Lower lobe of right lung (tissue), 2 donors: ENCODE data around the gene PRKCZ. TPM values are rescaled to one million over a fixed set of nuclear protein-coding genes. Genes with fewer than 3 reads are reported as not detected.
A peak's percentile ranks its signal among the peaks of the same experiment; 100 is the strongest.

Source experiments
- ATAC-seq, 2 donors: fragments of 200-7000 bp; cut with Tn5 transposase; one replicate each; pipeline ENCODE4 v1.9.1; 2020 to 2022; ENCODE audit warnings: mild to moderate bottlenecking in 2 of 2, moderate library complexity in 2 of 2
- DNase-seq: peaks from one replicate; pipeline ENCODE4 v3.0.0-alpha.2; 2020
- H3K27ac ChIP-seq: fragments of 200-600 bp; one replicate; pipeline ENCODE4 v1.8.0; 2022
- H3K27me3 ChIP-seq: fragments of 200-600 bp; one replicate; pipeline ENCODE4 v1.8.0; 2022; ENCODE audit warnings: low read depth
- H3K36me3 ChIP-seq: fragments of 200-600 bp; one replicate; pipeline ENCODE4 v1.8.0; 2022; ENCODE audit warnings: mild to moderate bottlenecking
- H3K4me1 ChIP-seq: fragments of 200-600 bp; one replicate; pipeline ENCODE4 v1.8.0; 2022
- H3K4me3 ChIP-seq: fragments of 200-600 bp; one replicate; pipeline ENCODE4 v1.8.0; 2022; ENCODE audit warnings: mild to moderate bottlenecking
- H3K9me3 ChIP-seq: fragments of 200-600 bp; one replicate; pipeline ENCODE4 v1.8.0; 2022
- CTCF ChIP-seq: fragments of 200-600 bp; IDR thresholded peaks from one replicate; pipeline ENCODE4 v1.8.0; 2022; ENCODE audit warnings: antibody characterized with exemption, mild to moderate bottlenecking
- intact Hi-C: fragments of 100-400 bp; cut with DNase I; formaldehyde crosslinking; loops from one replicate; pipeline ENCODE4 v1.11.0; 2022
- total RNA-seq: library from RNA; stranded (reverse); fragmentation: NEBNext Ultra II Directional; extraction: Animal tissue kit (Norgen Biotek cat#: 25700); gene quantifications from one replicate; pipeline ENCODE4 v1.2.1, GENCODE V29; 2021
- donor health status: DM: no; HTN: yes; CAD: no; lungs with severe emphysema.

PRKCZ gene
- total RNA-seq, 1 donor from 2014 or later: 97.6 TPM

- Histone ChIP-seq H3K4me1 (peaks cover 8% of the 10 kb centered on the region), H3K27me3 (no peaks in the 10 kb centered on the region), H3K4me3 (no peak overlapping the region), H3K27ac (no peak overlapping the region), H3K9me3 (no peaks in the 10 kb centered on the region), H3K36me3 (no peaks in the 10 kb centered on the region)
- no peak for ATAC-seq
- no peak for TF ChIP-seq CTCF
- peak; percentile 32 for DNase-seq
- intact Hi-C loops: no loop called here
These were observed 49.9 kb downstream of the PRKCZ start for GRCh38 chr1:2099886-2100779.

- intact Hi-C loops: no loop called here
- Histone ChIP-seq H3K36me3 (no peaks in the 10 kb centered on the region), H3K27ac (no peak overlapping the region), H3K9me3 (no peaks in the 10 kb centered on the region), H3K27me3 (no peaks in the 10 kb centered on the region), H3K4me1 (peaks cover 8% of the 10 kb centered on the region), H3K4me3 (no peak overlapping the region)
- DNase-seq: peak; percentile 14
- ATAC-seq: no peak
- no peak for TF ChIP-seq CTCF
These were observed 50.5 kb downstream of the PRKCZ start for GRCh38 chr1:2100780-2101108.

- H3K36me3 ChIP-seq: no peaks in the 10 kb centered on the region
- no peaks in the 10 kb centered on the region for H3K9me3 ChIP-seq
- no peak for TF ChIP-seq CTCF
- intact Hi-C loops: no loop called here
- H3K27me3 ChIP-seq: no peaks in the 10 kb centered on the region
- no peak overlapping the region for H3K27ac ChIP-seq
- H3K4me1 ChIP-seq: peaks cover 8% of the 10 kb centered on the region
- DNase-seq: peak; percentile 26
- ATAC-seq: no peak
- no peak overlapping the region for H3K4me3 ChIP-seq
These were observed 51.3 kb downstream of the PRKCZ start for GRCh38 chr1:2101531-2101930.

GRCh38 chr1:2101946-2102345 lies 51.7 kb downstream of the PRKCZ start:
- peak; percentile 20 for DNase-seq
- Histone ChIP-seq H3K36me3 (peaks cover 2% of the 10 kb centered on the region), H3K4me3 (no peak overlapping the region), H3K4me1 (peaks cover 8% of the 10 kb centered on the region), H3K27me3 (no peaks in the 10 kb centered on the region), H3K27ac (no peak overlapping the region), H3K9me3 (no peaks in the 10 kb centered on the region)
- intact Hi-C loops: no loop called here
- no peak for TF ChIP-seq CTCF
- no peak for ATAC-seq

GRCh38 chr1:2102753-2103152 lies 52.5 kb downstream of the PRKCZ start:
- intact Hi-C loops: no loop called here
- DNase-seq: peak; percentile 20
- no peak for TF ChIP-seq CTCF

More at GRCh38 chr1:2102753-2103152, 52.5 kb downstream of the PRKCZ start:
- no peak for ATAC-seq
- Histone ChIP-seq H3K4me1 (peaks cover 8% of the 10 kb centered on the region), H3K36me3 (peaks cover 6% of the 10 kb centered on the region), H3K4me3 (no peak overlapping the region), H3K27ac (no peak overlapping the region), H3K9me3 (no peaks in the 10 kb centered on the region), H3K27me3 (no peaks in the 10 kb centered on the region)
